ENCODE measurements around the gene KMT2A. TPM values are rescaled to one million over a fixed set of nuclear protein-coding genes. Genes with fewer than 3 reads are reported as not detected.
A peak's percentile ranks its signal among the peaks of the same experiment; 100 is the strongest.
"Not testable (repeated sequence)": the region's sequence is repeated elsewhere in the genome, so short reads cannot be mapped to it uniquely, and the experiment has no call there.

Gene KMT2A
- total RNA-seq, 1 experiment from 2014 or later, result 62.0 TPM

DNA sequence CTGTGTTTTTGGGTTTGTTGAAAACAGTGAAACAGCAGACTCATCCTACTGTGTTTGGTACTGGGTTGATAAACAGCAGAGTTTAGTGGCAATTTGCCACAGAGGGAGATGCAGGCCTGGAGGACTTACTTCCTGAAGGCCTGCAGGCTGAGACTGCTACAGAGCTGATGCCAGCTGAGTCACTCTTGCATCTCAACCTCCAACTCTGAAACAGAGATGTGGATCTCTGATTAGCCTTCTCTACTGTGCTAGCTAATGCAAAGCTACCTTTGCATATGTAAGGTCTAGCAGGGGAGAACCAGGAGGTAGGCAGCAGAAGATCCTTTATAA, 20.6 kb upstream of the KMT2A start:
- Mint-ChIP-seq H3K27ac (no peak overlapping the region), H3K4me1 (peaks cover 9 to 12% of the 10 kb centered on the region in 2 experiments), H3K36me3 (ENCODE audit: insufficient read depth in 1 of 3, low read depth in 3 of 3) (no peaks in the 10 kb centered on the region), H3K27me3 (ENCODE audit: low read depth) (no peaks in the 10 kb centered on the region), H3K4me3 (no peak overlapping the region), H3K9me3 (no peaks in the 10 kb centered on the region)
- DNase-seq, result peak; percentile 73
- H3K4me1 ChIP-seq (ENCODE audit: insufficient read depth, low read length), result no peaks in the 10 kb centered on the region
- H3K4me2 ChIP-seq (ENCODE audit: insufficient read depth, insufficient read length, low read length), result no peak overlapping the region
- no peak overlapping the region for H4K5ac ChIP-seq (ENCODE audit: insufficient read length, low read depth, low read length)
- H4K20me1 ChIP-seq (ENCODE audit: control insufficient read depth, insufficient read depth, insufficient read length), result no peaks in the 10 kb centered on the region
- no peak overlapping the region for H3K18ac ChIP-seq (ENCODE audit: insufficient read length, low read depth, low read length)
- no peak overlapping the region for H3K23ac ChIP-seq (ENCODE audit: insufficient read length, low read depth, low read length)
- no peak overlapping the region for H3K56ac ChIP-seq (ENCODE audit: insufficient read length, low read depth, low read length)
- no peaks in the 10 kb centered on the region for H3K27me3 ChIP-seq (ENCODE audit: insufficient read depth, low read length)
- TF ChIP-seq, protein P1, sequence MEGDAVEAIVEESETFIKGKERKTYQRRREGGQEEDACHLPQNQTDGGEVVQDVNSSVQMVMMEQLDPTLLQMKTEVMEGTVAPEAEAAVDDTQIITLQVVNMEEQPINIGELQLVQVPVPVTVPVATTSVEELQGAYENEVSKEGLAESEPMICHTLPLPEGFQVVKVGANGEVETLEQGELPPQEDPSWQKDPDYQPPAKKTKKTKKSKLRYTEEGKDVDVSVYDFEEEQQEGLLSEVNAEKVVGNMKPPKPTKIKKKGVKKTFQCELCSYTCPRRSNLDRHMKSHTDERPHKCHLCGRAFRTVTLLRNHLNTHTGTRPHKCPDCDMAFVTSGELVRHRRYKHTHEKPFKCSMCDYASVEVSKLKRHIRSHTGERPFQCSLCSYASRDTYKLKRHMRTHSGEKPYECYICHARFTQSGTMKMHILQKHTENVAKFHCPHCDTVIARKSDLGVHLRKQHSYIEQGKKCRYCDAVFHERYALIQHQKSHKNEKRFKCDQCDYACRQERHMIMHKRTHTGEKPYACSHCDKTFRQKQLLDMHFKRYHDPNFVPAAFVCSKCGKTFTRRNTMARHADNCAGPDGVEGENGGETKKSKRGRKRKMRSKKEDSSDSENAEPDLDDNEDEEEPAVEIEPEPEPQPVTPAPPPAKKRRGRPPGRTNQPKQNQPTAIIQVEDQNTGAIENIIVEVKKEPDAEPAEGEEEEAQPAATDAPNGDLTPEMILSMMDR (conservative IDR thresholded peaks at IDR 0.05), result no peak
- H4K91ac ChIP-seq (ENCODE audit: insufficient read length, low read depth, low read length), result no peak overlapping the region
- no peaks in the 10 kb centered on the region for H3K79me2 ChIP-seq (ENCODE audit: insufficient read depth, low read length)
- H4K8ac ChIP-seq (replicated peaks; ENCODE audit: insufficient read length, low read depth, low read length), result no peak overlapping the region
- H2BK20ac ChIP-seq (ENCODE audit: low read depth, low read length, poor library complexity, severe bottlenecking), result no peak overlapping the region
- no peaks in the 10 kb centered on the region for H3K23me2 ChIP-seq (ENCODE audit: insufficient read length, low read depth, low read length, poor library complexity, severe bottlenecking)
- no peak overlapping the region for H2BK15ac ChIP-seq (ENCODE audit: low read depth, low read length)
- H3K4ac ChIP-seq (ENCODE audit: low read depth, low read length), result no peak overlapping the region
- no peaks in the 10 kb centered on the region for H3K9me3 ChIP-seq (ENCODE audit: control insufficient read depth, low read depth, low read length)
- no peak overlapping the region for H3K14ac ChIP-seq (ENCODE audit: insufficient read depth, low read length)
- no peak overlapping the region for H2AK5ac ChIP-seq (ENCODE audit: insufficient read length, low read length)
- H3T11ph ChIP-seq (ENCODE audit: low read length), result no peak overlapping the region
- no peaks in the 10 kb centered on the region for H3K79me1 ChIP-seq (ENCODE audit: insufficient read depth, low read depth, low read length, poor library complexity, severe bottlenecking)
- no peak overlapping the region for H2BK120ac ChIP-seq (ENCODE audit: low read depth, low read length, poor library complexity, severe bottlenecking)
- H3K9ac ChIP-seq (ENCODE audit: extremely low read depth, insufficient read length, low read length), result no peak overlapping the region
- H2BK12ac ChIP-seq (ENCODE audit: insufficient read length, low read depth, low read length), result no peak overlapping the region
- peak overlapping the region; percentile 44 for H3K27ac ChIP-seq (ENCODE audit: insufficient read length, low read depth, low read length)
- H2BK5ac ChIP-seq (ENCODE audit: insufficient read length, low read length), result no peak overlapping the region
- H2AFZ ChIP-seq (ENCODE audit: low read length), result no peak overlapping the region

DNA sequence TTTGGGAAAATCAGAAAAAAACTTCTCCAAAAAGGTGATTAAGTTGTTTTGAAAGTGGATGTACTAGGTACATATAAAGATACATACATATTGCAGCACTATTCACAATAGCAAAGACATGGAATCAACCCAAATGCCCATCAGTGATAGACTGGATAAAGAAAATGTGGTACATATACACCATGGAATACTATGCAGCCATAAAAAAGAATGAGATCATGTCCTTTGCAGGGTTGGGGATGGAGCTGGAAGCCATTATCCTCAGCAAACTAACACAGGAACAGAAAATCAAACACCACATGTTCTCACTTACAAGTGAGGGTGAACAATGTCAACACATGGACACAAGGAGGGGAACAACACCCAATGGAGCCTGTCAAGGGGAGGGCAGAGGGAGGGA, 19.4 kb upstream of the KMT2A start:
- H3K36me3 Mint-ChIP-seq (ENCODE audit: insufficient read depth in 1 of 3, low read depth in 3 of 3); H4K5ac ChIP-seq (ENCODE audit: insufficient read length, low read depth, low read length); H3K4me1 ChIP-seq (ENCODE audit: insufficient read depth, low read length): not testable (repeated sequence)

More for the DNA sequence above, 19.4 kb upstream of the KMT2A start:
- H2BK12ac ChIP-seq (ENCODE audit: insufficient read length, low read depth, low read length); H3T11ph ChIP-seq (ENCODE audit: low read length); H4K20me1 ChIP-seq (ENCODE audit: control insufficient read depth, insufficient read depth, insufficient read length); H3K9me3 ChIP-seq (ENCODE audit: control insufficient read depth, low read depth, low read length); H2AFZ ChIP-seq (ENCODE audit: low read length); H4K8ac ChIP-seq (replicated peaks; ENCODE audit: insufficient read length, low read depth, low read length); H3K4me2 ChIP-seq (ENCODE audit: insufficient read depth, insufficient read length, low read length); H3K27me3 ChIP-seq (ENCODE audit: insufficient read depth, low read length); H2BK15ac ChIP-seq (ENCODE audit: low read depth, low read length); H3K23ac ChIP-seq (ENCODE audit: insufficient read length, low read depth, low read length); H2BK5ac ChIP-seq (ENCODE audit: insufficient read length, low read length); H3K79me2 ChIP-seq (ENCODE audit: insufficient read depth, low read length); H2BK20ac ChIP-seq (ENCODE audit: low read depth, low read length, poor library complexity, severe bottlenecking); H2AK5ac ChIP-seq (ENCODE audit: insufficient read length, low read length); H3K23me2 ChIP-seq (ENCODE audit: insufficient read length, low read depth, low read length, poor library complexity, severe bottlenecking); H3K9me3 Mint-ChIP-seq; H3K4me3 Mint-ChIP-seq; H3K4ac ChIP-seq (ENCODE audit: low read depth, low read length); H4K91ac ChIP-seq (ENCODE audit: insufficient read length, low read depth, low read length); H3K79me1 ChIP-seq (ENCODE audit: insufficient read depth, low read depth, low read length, poor library complexity, severe bottlenecking); H3K9ac ChIP-seq (ENCODE audit: extremely low read depth, insufficient read length, low read length); H3K27ac ChIP-seq (ENCODE audit: insufficient read length, low read depth, low read length); H3K56ac ChIP-seq (ENCODE audit: insufficient read length, low read depth, low read length); H3K14ac ChIP-seq (ENCODE audit: insufficient read depth, low read length); H2BK120ac ChIP-seq (ENCODE audit: low read depth, low read length, poor library complexity, severe bottlenecking); H3K18ac ChIP-seq (ENCODE audit: insufficient read length, low read depth, low read length); H3K27me3 Mint-ChIP-seq (ENCODE audit: low read depth); H3K27ac Mint-ChIP-seq; DNase-seq: not testable (repeated sequence)
- peaks cover 9 to 12% of the 10 kb centered on the region in 2 experiments for H3K4me1 Mint-ChIP-seq
